Umbilical cord (tissue), 2 donors: ENCODE data around the gene GNAT2. TPM values are rescaled to one million over a fixed set of nuclear protein-coding genes. Genes with fewer than 3 reads are reported as not detected.

ENCODE experiments used
- DNase-seq: peaks from one replicate; pipeline ENCODE4 v3.0.0-alpha.2; 2015; ENCODE audit warnings: low spot score
- total RNA-seq: library from RNA; depleted of rRNA; stranded (reverse); fragments of >200 nt; gene quantifications from one replicate; pipeline ENCODE4 v1.2.3, GENCODE V29; 2014; ENCODE audit warnings: low replicate concordance; ENCODE audit not compliant: insufficient read depth

Gene GNAT2
- total RNA-seq, 1 donor from 2014 or later = not detected

DNA sequence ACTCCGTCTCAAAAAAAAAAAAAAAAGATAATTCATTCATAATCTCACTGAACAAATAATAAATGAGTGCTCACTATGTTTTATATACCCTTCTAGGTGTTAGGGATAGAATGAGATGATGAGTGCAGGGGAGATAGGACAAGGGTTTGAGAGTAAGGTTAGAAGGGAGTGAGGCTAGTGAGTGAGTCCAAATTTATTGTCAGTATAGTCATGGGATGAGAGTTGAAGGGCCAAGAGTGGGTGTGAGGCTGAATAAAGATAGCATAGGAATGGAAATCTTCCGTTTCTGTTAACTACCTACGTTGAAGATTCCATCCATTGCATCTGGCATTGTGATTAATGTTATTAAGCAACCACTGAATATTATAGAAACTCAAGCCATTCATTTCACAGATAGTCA lies 54.2 kb downstream of the GNAT2 start:
- DNase-seq = no peak

DNA sequence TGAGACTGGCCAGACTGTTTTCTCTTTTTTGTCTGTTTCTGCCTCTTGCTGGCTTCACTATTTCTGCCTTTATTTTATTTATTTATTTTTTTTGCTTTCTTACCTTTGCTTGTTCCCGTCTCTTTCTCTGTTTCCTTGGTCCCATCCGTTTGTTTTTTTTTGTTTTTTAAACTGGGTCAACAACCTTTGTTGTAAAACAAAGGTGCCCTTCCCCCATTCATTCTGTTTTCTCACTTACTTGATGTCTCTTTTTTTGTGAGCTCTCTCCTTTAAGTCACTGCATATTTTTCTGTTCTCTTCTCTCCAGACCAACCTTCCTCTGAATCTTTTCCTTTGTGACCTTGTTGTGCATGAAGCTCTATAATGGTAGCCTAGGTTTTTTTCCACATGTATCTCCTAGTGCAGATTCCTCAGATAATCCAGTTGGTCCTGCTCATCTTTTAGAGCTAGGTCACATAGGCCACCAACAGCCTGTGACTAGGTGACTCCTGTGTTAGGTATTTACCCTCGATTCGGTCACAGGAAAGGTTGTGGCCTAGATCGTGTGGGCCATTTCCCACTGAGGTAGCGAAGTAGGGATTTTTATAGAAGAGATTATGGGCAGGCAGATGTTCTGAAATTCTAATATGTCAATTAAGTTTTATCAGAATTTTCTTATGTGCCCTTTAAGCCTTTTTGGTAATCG lies 55.1 kb downstream of the GNAT2 start:
- DNase-seq = no peak

DNA sequence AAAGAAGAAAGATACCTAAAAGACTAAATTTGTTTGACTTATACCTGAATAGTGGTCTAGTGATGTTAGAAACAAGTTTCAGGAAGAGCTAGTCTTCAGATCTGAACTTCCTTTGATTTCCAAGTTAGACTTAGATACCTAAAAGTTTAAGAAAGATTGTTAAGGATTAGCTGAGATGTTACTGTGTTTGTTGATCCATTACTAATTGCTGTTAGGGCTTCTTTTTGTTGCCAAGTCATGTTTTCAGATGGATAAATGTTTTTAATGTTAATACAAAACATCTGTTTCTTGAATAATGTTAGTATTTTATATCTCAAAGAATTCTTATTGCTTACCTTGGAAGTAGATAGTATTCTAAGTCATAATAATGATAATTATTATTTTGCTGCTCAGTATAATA lies 59.4 kb downstream of the GNAT2 start:
- no peak for DNase-seq

DNA sequence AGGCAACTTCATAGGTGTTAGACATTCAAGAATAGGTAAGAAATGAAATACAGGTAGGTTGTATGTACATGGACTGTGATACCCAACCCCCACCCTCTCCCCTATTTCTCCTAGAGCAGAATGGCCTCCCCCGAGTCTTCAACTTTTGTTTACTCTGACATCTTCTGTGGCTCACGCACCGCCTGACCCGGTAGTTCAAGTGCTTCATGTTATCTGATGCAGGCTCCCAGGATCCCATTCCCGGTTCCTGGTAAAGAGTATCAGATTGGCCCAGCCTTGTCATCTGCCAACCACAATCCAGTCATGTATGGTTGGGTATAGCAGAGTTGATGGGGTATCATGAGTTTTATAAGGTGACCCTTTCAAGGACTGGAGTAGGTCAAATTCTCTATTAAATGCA lies 61.9 kb downstream of the GNAT2 start:
- DNase-seq = no peak

DNA sequence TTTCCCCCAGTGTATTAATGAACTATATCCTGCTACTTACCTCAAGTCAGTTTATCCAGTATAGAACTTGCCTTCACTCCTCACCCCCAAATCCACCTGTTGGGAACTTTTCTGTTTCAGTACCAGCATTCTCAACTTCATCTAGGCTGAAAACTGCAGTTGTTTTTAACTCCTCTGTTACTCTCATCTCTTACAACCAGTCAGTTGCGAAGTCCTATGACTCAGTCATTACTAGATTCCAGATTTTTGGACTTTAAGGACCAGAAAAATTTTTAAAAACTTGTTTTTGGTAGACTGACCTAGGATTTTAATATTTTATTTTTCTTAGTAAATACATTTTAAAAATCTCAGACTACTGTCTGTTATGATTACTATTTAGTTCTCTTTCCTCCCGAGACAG lies 62.9 kb downstream of the GNAT2 start:
- no peak for DNase-seq

Other genes starting within 250 kb of the GNAT2 start
- 65.2 TPM for gene SORT1, start 221.7 kb downstream of the GNAT2 start, total RNA-seq
- 23.1 TPM for gene PSMA5, start 193.2 kb downstream of the GNAT2 start, total RNA-seq
- gene SYPL2, start 153.1 kb downstream of the GNAT2 start, total RNA-seq = not detected
- gene ATXN7L2, start 135.7 kb downstream of the GNAT2 start, total RNA-seq = 0.24 TPM
- gene CYB561D1, start 125.5 kb downstream of the GNAT2 start, total RNA-seq = 6.7 TPM
- 7.9 TPM for gene AMIGO1, start 109.9 kb downstream of the GNAT2 start, total RNA-seq
- gene GPR61, start 79.7 kb downstream of the GNAT2 start, total RNA-seq = 3.1 TPM
- 16.9 TPM for gene GNAI3, start 71.0 kb downstream of the GNAT2 start, total RNA-seq
- gene AMPD2, start 221 bp upstream of the GNAT2 start, total RNA-seq = 76.8 TPM
- 6.5 TPM for gene GSTM4, start 36.5 kb upstream of the GNAT2 start, total RNA-seq
- 46.7 TPM for gene GSTM2, start 48.4 kb upstream of the GNAT2 start, total RNA-seq
- 23.8 TPM for gene GSTM1, start 68.2 kb upstream of the GNAT2 start, total RNA-seq
- 12.0 TPM for gene GSTM5, start 92.6 kb upstream of the GNAT2 start, total RNA-seq
- gene GSTM3, start 121.4 kb upstream of the GNAT2 start, total RNA-seq = 82.6 TPM
- not detected for gene EPS8L3, start 144.3 kb upstream of the GNAT2 start, total RNA-seq